Body of pancreas (tissue), 4 donors: ENCODE measurements around the gene ARHGEF17.

Source experiments
- CTCF ChIP-seq, 7 experiments: fragments of 450-650 bp in 4 of 7; fragments of 200-600 bp in 3 of 7; sonication (generic) in 3 of 7; IDR thresholded peaks; one replicate each; pipeline ENCODE4 v1.5.1; 2016 to 2019; ENCODE audit warnings: antibody characterized with exemption in 7 of 7
- POLR2A ChIP-seq, 3 donors: fragments of 450-650 bp; IDR thresholded peaks; one replicate each; pipeline ENCODE4 v1.6.1; 2016; ENCODE audit warnings: antibody characterized with exemption in 3 of 3, mild to moderate bottlenecking in 2 of 3

GRCh38 chr11:73346186-73346935 is 38.3 kb downstream of the ARHGEF17 start:
- TF ChIP-seq CTCF (IDR thresholded peaks at IDR 0.05) (no peak), POLR2A (IDR thresholded peaks at IDR 0.05) (no peak)
